Right renal cortex interstitium (tissue), 3 donors: ENCODE results near the gene INO80E. TPM values are rescaled to one million over a fixed set of nuclear protein-coding genes. Genes with fewer than 3 reads are reported as not detected.

Experiments
- DNase-seq, 3 donors: peaks; one replicate each; pipeline ENCODE4 v3.0.0-alpha.2; 2013; ENCODE audit warnings: low read depth in 3 of 3, low spot score in 2 of 3
- polyA plus RNA-seq, 3 donors: library from polyadenylated mRNA; unstranded; fragments of 120-200 nt; gene quantifications; one replicate each; pipeline ENCODE4 v1.2.1, GENCODE V29; 2013; ENCODE audit not compliant: insufficient read length in 3 of 3

Gene INO80E
- polyA plus RNA-seq, 3 donors = 34.5 to 37.9 (median 36.7) TPM

- DNase-seq = no peak
Observed at GRCh38 chr16:29975134-29975538, 20.9 kb upstream of the INO80E start.

DNA sequence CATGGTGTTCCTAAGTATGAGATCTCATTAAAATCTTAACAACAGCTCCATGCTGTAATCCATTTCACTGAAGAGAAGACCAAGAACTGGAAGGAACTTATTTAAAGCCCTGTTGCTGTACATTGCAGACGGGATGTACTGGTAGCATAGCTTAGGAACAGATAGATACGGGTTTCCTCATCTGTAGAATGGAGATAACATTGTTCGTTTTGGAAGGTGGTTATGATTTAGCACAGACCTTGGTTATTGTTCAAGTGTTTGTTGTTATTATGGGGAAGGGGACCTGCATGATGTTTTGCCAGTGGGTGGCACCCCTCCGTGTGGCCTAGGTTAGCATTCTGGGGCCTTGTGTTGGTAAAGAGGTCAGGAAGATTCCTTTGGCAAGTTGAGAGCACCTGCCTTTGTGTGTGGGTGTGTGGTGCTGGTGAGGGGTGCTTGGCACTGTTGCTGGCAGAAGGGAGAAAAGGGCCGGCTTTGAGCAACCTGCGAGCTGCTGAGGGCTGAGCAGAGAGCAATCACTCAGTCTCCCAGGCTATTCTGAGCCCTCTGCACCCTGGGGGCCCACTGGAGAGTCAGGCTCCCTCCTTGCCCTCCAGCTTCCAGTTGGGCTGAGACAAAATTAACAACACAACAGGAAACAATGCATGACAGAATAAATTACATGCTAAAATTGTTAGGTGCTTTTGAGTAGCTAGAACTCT, 20.1 kb upstream of the INO80E start:
- no peak for DNase-seq

DNA sequence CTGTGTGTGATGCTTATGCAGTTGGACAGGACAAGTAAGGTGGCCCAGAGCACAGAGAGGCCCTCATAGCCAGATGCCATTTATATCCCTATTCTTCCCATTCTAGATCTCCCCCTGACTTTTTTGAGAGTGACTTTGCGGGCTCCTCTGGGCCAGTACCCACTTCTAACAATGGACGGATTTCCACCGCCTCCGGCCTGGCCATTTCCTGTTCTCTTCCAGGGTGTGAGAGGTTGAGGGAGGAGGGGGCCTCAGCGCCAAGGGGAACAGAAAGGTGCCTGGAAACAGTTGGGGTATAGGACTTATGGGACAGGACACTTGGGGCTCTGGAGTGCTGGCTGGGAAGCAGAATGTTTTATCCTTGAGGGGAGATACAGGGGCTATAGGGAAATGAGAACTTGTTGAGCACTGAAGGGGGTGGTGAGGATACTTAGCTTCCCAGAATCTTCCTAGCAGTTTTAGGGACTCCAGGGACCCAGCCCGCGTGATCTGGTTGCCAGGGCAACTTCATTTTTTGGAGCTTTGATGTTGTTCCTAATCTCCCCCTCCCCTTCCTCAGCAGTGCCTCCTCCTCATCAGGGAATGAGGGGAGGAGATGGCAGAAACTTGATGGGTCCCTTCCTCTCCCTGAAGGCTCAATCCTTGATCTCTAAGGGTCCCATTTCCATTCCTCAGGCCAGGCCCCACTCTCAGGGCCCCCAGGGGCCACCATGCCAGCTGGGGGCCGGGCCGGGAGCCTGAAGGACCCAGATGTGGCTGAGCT, 18.8 kb upstream of the INO80E start:
- no peak for DNase-seq

DNA sequence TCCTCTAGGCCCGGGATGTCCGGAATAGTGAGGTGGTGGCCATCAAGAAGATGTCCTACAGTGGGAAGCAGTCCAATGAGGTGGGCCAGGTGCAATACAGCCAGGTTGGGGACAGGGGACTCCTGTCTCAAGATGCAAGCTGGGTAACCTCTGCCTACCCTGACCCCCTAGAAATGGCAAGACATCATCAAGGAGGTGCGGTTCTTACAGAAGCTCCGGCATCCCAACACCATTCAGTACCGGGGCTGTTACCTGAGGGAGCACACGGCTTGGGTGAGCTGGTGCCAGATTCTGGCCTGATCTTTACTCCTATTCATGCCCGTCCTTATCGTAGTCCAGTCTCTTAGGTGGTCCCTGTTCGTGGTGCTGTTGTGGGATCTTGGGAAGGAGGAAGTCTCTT, 18.0 kb upstream of the INO80E start:
- no peak for DNase-seq

DNA sequence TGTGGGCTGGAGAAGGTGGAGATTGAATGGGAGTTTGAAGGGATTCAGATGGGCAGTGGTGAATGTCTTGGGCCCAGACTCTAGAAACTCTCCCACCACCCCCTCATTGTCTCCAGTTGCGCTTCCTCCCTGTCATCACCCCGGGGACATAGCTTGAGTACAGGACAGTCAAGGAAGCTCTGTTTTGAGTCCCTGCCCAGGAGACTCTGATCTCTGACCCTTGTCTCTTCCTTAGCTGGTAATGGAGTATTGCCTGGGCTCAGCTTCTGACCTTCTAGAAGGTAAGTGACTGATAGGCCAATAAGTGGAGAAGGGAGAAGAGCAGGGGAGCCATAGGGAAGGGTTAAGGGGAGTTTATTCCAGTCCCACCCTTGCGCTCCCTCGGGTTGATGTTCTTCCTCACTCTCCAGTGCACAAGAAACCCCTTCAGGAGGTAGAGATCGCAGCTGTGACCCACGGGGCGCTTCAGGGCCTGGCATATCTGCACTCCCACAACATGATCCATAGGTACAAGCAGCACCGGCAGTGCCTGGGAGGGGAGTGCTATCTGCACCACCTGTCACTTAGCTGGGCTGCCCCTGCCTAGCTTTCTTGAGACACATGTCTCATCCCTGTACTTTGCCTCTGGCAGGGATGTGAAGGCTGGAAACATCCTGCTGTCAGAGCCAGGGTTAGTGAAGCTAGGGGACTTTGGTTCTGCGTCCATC, 17.3 kb upstream of the INO80E start:
- no peak for DNase-seq

DNA sequence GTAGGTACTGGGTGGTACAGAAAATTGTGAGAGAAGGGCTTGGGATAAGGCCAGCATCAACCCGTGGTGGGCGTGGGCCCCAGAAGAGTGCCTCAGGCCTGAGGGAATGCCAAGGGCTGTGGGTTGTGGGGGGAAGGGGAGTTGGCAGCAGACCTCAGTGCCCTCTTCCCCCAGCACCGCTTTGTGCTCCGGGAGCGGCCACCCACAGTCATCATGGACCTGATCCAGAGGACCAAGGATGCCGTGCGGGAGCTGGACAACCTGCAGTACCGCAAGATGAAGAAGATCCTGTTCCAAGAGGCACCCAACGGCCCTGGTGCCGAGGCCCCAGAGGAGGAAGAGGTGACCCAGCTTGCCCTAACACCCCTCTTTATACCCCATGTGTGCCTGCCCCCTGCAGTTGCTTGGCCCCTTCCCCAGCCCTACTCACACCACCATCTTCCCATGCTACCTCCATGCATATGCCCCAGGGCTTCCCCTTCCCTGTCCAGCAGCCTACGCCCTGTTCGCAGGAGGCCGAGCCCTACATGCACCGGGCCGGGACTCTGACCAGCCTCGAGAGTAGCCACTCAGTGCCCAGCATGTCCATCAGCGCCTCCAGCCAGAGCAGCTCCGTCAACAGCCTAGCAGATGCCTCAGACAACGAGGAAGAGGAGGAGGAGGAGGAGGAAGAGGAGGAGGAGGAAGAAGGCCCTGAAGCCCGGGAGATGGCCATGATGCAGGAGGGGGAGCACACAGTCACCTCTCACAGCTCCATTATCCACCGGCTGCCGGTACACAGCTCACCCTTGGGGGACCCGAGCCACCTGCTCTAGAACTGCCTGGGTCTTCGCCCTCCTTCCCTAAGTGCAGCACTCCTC, 13.3 kb upstream of the INO80E start:
- DNase-seq = no peak

- DNase-seq = no peak
Observed at GRCh38 chr16:29983420-29984136, 12.5 kb upstream of the INO80E start.

DNA sequence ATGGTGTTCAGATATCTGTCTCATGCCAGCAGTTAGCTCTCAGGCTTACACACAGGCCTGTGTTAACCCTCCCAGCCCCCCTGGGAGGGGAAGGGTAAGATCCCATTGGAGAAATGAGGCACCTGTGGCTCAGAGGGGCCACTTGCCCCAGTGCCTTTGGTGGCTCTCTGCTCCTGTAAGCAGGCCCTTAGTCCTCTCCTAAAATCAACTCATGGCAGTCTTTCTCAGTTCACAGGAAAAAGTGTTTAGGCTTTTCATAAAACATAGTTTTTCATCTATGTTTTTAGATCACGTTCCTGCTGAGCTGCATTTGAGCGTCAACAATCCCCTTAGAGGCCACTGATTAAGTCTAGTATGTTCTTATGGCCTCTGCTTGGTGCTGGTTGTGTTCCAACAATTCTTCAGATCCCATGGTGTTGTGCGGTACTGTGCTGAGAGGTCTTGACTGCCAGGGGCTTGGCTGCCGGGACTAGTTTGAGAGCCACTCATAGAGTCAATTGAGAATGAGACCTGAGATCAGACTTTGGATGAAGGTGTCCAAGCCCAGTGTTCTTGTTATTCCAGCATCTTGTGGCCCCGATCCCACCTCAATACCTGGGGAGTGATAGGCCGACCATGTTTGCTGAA, 11.8 kb upstream of the INO80E start:
- DNase-seq = no peak

GRCh38 chr16:29984764-29985147, 11.3 kb upstream of the INO80E start:
- no peak for DNase-seq

- no peak for DNase-seq
Observed at GRCh38 chr16:29985271-29985811, 10.7 kb upstream of the INO80E start.

GRCh38 chr16:29986231-29986630, 9.8 kb upstream of the INO80E start:
- DNase-seq = no peak

DNA sequence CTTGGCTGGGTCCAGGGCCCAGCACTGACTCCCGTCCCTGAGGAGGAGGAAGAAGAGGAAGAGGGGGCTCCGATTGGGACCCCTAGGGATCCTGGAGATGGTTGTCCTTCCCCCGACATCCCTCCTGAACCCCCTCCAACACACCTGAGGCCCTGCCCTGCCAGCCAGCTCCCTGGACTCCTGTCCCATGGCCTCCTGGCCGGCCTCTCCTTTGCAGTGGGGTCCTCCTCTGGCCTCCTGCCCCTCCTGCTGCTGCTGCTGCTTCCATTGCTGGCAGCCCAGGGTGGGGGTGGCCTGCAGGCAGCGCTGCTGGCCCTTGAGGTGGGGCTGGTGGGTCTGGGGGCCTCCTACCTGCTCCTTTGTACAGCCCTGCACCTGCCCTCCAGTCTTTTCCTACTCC, 9.1 kb upstream of the INO80E start:
- DNase-seq = no peak

GRCh38 chr16:29987371-29988085, 8.5 kb upstream of the INO80E start:
- DNase-seq = no peak

DNA sequence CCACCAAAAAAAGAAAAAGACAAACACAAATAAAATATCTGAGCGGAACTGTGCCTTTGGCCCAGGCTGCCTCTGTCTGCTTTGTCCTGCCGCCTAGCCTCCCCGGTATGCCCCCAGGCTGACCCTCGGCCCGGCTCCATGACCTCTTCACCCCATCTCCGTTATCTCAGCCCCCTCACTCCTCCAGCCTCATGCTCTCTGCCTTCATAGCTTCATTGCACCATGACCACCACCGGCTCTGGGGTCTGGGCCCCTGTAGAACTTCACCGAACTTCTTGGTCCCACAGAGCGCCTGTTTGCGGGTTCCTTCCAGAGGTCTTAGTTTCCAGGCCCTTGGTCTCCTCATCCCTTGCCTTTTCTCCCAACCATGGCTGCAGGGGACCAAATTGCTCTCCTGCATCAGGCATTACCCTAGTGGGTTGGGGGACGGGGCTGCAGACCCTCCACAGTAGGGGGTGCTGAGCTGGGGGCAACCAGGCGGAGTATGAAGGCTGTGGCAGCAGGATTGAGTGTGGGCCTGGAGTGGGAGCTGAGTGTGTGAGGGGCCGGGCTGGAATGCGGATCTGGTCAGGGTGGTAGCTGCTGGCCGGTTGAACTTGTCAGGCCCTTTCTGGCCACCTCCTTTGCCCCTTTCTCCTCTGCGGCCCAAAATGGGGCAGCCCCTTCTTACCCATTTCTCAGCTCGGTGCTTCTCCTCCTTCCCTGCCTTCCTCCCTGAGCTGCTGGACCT, 7.5 kb upstream of the INO80E start:
- DNase-seq = no peak

DNA sequence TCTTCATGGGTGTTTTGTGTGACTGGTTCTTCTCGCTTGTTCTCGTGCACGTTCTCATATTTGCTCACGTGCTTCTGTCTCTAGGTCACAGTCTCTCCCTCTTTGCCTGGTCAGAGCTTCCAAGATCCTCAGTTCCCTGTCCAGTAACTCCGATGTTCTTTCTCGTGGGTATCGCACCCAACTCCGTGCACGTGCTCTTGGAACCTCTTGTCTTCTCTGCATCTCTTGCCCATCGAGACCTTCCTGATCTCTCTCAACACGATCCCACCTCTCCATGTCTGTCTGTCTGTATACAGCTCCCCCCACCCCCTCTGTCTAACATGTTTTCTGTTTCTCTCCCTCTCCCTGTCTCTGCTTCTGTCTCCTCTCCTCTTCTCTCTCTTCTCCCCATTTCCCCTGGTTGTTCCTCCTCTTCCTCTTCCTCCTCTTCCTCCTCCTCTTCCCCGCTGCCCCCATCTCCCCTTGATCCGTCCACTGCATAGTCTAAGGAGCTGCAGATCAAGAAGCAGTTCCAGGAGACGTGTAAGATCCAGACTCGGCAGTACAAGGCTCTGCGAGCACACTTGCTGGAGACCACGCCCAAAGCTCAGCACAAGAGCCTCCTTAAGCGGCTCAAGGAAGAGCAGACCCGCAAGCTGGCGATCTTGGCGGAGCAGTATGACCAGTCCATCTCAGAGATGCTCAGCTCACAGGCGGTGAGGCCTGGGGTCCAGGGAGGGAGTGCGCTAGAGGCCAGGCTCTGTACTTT, 6.8 kb upstream of the INO80E start:
- DNase-seq = no peak

DNA sequence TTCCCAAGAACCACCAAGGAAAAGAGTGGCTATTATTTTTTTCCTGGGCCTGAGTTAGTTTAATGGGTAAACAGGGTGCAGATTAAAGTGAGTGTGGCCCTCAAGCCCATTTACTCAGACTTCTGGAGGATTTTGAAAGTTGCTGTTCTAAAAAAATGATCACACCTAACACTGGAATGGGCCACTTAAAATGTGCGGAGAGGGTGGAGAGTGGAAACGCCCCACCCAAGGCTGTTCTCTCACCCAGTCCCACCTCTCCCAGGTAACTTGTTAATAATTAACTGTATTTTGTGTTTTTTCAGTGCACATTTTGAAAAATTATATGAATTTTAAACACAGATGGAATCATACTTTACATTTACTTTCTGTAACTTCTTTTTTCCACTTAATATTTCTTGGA, 6.0 kb upstream of the INO80E start:
- DNase-seq = no peak

DNA sequence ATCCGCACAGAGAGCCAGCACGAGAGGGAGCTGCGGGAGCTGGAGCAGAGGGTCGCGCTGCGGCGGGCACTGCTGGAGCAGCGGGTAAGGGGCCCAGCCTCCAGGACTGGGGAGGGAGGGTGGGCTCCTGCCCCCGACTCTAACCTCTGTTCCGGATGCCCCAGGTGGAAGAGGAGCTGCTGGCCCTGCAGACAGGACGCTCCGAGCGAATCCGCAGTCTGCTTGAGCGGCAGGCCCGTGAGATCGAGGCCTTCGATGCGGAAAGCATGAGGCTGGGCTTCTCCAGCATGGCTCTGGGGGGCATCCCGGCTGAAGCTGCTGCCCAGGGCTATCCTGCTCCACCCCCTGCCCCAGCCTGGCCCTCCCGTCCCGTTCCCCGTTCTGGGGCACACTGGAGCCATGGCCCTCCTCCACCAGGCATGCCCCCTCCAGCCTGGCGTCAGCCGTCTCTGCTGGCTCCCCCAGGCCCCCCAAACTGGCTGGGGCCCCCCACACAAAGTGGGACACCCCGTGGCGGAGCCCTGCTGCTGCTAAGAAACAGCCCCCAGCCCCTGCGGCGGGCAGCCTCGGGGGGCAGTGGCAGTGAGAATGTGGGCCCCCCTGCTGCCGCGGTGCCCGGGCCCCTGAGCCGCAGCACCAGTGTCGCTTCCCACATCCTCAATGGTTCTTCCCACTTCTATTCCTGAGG, 5.0 kb upstream of the INO80E start:
- no peak for DNase-seq
